ENCODE measurements around the gene ATF5.
"Not testable (repeated sequence)": the region's sequence is repeated elsewhere in the genome, so short reads cannot be mapped to it uniquely, and the experiment has no call there.

ATF5 gene

DNA sequence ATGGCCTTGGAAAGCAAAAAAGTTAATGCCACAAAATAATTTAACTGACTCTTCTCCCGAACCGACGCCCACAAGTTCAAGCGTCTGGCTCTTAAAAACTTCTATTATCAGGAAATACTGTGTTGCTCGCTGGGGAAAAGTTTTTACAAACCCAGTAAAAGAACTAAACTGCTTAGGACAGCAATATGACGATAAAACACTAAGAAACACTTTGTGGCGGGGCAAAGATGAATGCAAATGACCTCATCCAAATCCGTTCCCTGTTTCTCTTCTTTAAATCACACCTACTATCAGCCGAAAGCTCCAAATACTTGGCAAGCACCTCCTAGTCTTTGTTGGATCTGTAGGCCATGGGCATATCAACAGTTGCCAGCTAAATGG, 27.1 kb downstream of the ATF5 start:
- peaks cover 20% of the 10 kb centered on the region for H3K4me1 ChIP-seq (ENCODE audit: control insufficient read depth, insufficient read depth, low read length)
- H3K4me3 ChIP-seq (ENCODE audit: low read depth, low read length): no peak overlapping the region
- no peaks in the 10 kb centered on the region for H3K36me3 ChIP-seq (ENCODE audit: control insufficient read depth, insufficient read depth, low read length)
- no peaks in the 10 kb centered on the region for H3K9me3 ChIP-seq (ENCODE audit: control insufficient read depth, insufficient read depth, low read length)
- H3K27me3 ChIP-seq (ENCODE audit: control insufficient read depth, insufficient read depth, low read length): no peaks in the 10 kb centered on the region
- no peak overlapping the region for H3K9ac ChIP-seq (ENCODE audit: low read depth, low read length)

DNA sequence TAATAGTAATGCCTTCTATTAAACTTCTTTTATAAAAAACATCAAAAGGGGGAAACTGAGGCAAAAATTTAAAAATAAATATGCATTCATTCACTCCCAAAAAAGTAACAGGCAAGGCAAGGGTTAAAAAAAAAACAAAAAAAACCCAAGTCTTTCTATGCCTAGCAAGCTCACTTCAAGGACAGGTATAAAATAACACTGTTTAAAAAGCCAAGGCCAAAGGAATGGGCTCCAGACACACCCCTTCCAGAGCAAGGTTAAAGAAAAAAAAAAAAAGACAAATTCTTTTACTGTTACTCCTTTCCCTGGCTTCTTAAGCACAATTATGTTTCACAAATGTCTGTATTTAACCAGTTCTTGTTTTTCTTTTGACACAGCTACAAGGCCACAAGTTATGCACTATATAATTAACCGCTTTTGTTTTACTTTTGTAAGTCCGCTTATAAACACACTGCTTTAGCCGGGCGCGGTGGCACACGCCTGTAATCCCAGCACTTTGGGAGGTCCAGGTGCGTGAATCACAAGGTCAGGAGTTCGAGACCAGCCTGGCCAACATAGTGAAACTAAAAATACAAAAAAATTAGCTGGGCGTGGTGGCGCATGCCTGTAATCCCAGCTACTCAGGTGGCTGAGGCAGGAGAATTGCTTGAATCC, 28.4 kb downstream of the ATF5 start:
- no peaks in the 10 kb centered on the region for H3K27me3 ChIP-seq (ENCODE audit: control insufficient read depth, insufficient read depth, low read length)
- H3K9ac ChIP-seq (ENCODE audit: low read depth, low read length): no peak overlapping the region
- no peaks in the 10 kb centered on the region for H3K9me3 ChIP-seq (ENCODE audit: control insufficient read depth, insufficient read depth, low read length)
- no peaks in the 10 kb centered on the region for H3K36me3 ChIP-seq (ENCODE audit: control insufficient read depth, insufficient read depth, low read length)
- H3K4me3 ChIP-seq (ENCODE audit: low read depth, low read length): no peak overlapping the region
- H3K4me1 ChIP-seq (ENCODE audit: control insufficient read depth, insufficient read depth, low read length): peaks cover 20% of the 10 kb centered on the region

DNA sequence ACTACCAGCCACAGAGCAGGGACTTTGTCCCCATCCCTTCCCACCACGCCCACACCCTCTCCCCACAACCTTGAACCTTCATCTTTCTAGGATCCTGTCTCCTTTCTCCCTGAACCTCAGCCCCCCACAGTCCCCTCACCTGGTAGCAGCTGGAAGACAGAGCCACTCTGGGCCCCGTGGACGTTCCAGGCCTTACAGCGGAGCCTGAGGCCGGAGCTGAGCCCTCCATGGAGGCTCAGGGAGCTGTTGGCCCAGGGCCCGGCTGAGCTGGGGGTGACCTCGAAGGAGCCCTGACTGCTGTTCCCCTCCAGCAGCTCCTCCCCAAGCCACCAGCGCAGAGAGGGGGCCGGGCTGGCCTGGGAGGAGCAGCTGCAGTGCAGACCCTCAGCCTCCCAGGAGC, 29.1 kb downstream of the ATF5 start:
- not testable (repeated sequence) for H3K9ac ChIP-seq (ENCODE audit: low read depth, low read length); H3K27me3 ChIP-seq (ENCODE audit: control insufficient read depth, insufficient read depth, low read length); H3K36me3 ChIP-seq (ENCODE audit: control insufficient read depth, insufficient read depth, low read length); H3K9me3 ChIP-seq (ENCODE audit: control insufficient read depth, insufficient read depth, low read length); H3K4me3 ChIP-seq (ENCODE audit: low read depth, low read length)
- peaks cover 20% of the 10 kb centered on the region for H3K4me1 ChIP-seq (ENCODE audit: control insufficient read depth, insufficient read depth, low read length)

DNA sequence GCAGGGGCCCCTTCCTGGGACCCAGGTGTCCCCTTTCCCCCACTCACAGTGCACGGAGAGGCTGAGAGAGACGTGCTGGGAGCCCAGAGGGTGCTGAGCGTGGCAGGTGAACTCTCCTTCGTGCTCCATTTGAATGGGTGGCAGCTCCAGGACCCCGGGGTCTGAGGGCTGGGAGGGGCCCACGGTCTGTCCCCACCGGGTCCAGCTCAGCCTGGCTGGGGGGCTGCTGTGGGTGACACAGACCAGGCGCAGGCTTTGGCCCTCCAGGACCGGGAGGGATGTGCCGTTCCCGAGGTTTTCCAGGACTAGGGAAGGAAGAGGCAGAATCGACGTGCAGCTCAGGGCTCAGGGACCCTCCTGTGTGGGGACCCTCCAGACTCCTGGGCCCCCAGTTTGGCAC, 29.6 kb downstream of the ATF5 start:
- not testable (repeated sequence) for H3K36me3 ChIP-seq (ENCODE audit: control insufficient read depth, insufficient read depth, low read length); H3K9me3 ChIP-seq (ENCODE audit: control insufficient read depth, insufficient read depth, low read length); H3K4me3 ChIP-seq (ENCODE audit: low read depth, low read length); H3K9ac ChIP-seq (ENCODE audit: low read depth, low read length); H3K27me3 ChIP-seq (ENCODE audit: control insufficient read depth, insufficient read depth, low read length)
- H3K4me1 ChIP-seq (ENCODE audit: control insufficient read depth, insufficient read depth, low read length): peaks cover 17% of the 10 kb centered on the region

DNA sequence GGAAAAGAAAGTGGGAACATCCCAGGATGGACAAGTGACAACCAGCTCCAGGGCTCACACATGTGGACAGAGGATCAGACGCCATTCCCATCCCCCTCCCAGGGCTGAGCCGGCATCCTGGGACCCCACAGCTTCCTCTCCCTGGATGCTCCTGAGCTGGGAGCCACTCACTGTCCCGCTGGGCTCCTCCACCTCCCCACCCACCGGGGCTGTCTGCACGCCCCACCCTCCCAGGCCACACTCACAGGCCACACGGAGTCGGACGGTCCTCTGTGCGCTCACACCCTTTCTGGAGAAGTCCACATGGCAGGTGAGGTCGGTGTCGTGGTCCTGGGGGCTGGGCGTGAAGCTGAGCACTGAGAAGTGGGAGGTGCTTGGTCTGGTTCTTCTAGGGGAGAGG, 30.9 kb downstream of the ATF5 start:
- not testable (repeated sequence) for H3K27me3 ChIP-seq (ENCODE audit: control insufficient read depth, insufficient read depth, low read length); H3K36me3 ChIP-seq (ENCODE audit: control insufficient read depth, insufficient read depth, low read length); H3K9ac ChIP-seq (ENCODE audit: low read depth, low read length); H3K4me3 ChIP-seq (ENCODE audit: low read depth, low read length); H3K9me3 ChIP-seq (ENCODE audit: control insufficient read depth, insufficient read depth, low read length); H3K4me1 ChIP-seq (ENCODE audit: control insufficient read depth, insufficient read depth, low read length)

DNA sequence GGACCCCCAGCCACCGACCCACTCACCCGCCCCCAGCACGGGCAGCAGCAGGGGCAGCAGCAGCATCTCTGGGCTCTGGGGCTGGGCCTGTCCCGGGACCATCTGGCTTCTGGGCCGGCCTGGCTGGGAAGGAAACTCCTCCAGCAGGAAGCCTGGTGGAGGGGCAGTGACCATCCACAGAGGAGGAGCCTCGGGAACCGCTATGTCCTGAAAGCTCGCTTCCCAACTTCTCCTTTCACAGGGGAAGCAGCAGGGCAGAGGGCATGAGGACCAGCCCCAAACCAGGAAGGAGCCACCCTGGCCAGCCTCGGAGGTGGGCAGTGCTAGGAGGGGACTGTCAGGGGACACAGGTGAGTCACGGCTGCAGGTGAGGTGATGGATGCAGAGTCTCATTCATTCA, 32.0 kb downstream of the ATF5 start, which contains the start of gene SIGLEC11:
TSS of gene SIGLEC11 (minus strand) at position 193 of the 400 bp plus-strand sequence. CDS start at position 102, 91 bp downstream.
- not testable (repeated sequence) for H3K4me3 ChIP-seq (ENCODE audit: low read depth, low read length); H3K4me1 ChIP-seq (ENCODE audit: control insufficient read depth, insufficient read depth, low read length); H3K9me3 ChIP-seq (ENCODE audit: control insufficient read depth, insufficient read depth, low read length); H3K9ac ChIP-seq (ENCODE audit: low read depth, low read length); H3K36me3 ChIP-seq (ENCODE audit: control insufficient read depth, insufficient read depth, low read length); H3K27me3 ChIP-seq (ENCODE audit: control insufficient read depth, insufficient read depth, low read length)

DNA sequence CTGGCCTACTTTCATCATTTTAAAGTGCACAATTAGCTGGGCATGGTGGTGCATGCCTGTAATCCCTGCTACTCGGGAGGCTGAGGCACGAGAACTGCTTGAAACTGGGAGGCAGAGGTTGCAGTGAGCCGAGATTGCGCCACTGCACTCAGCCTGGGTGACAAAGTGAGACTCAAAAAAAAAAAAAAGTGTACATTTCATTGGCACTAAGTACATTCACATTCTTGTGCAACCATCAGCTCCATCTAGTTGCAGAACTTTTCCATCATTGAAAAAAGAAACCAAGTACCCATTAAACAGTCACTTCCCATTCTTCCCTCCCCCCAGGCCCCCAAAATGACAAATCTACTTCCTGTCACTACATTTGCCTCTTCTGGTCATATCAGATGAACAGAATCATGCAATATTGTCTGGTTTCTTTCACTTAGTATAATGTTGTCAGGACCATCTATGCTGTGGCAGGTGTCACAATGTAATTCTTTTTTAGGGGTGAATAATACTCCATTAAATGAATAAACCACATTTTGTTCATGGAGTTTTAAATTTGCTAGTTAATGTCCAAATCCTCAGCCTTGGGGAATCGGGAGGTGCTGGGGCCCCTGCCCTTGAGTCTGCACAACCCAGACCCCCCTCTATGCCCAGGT, 39.4 kb downstream of the ATF5 start:
- Histone ChIP-seq H3K9me3 (ENCODE audit: control insufficient read depth, insufficient read depth, low read length) (no peaks in the 10 kb centered on the region), H3K4me3 (ENCODE audit: low read depth, low read length) (no peak overlapping the region), H3K27me3 (ENCODE audit: control insufficient read depth, insufficient read depth, low read length) (no peaks in the 10 kb centered on the region), H3K36me3 (ENCODE audit: control insufficient read depth, insufficient read depth, low read length) (no peaks in the 10 kb centered on the region), H3K9ac (ENCODE audit: low read depth, low read length) (no peak overlapping the region), H3K4me1 (ENCODE audit: control insufficient read depth, insufficient read depth, low read length) (no peaks in the 10 kb centered on the region)

DNA sequence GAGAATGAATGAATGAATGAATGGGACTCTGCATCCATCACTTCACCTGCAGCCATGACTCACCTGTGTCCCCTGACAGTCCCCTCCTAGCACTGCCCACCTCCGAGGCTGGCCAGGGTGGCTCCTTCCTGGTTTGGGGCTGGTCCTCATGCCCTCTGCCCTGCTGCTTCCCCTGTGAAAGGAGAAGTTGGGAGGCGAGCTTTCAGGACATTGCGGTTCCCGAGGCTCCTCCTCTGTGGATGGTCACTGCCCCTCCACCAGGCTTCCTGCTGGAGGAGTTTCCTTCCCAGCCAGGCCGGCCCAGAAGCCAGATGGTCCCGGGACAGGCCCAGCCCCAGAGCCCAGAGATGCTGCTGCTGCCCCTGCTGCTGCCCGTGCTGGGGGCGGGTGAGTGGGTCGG, 40.4 kb downstream of the ATF5 start:
- H3K27me3 ChIP-seq (ENCODE audit: control insufficient read depth, insufficient read depth, low read length); H3K4me1 ChIP-seq (ENCODE audit: control insufficient read depth, insufficient read depth, low read length); H3K9ac ChIP-seq (ENCODE audit: low read depth, low read length); H3K36me3 ChIP-seq (ENCODE audit: control insufficient read depth, insufficient read depth, low read length); H3K4me3 ChIP-seq (ENCODE audit: low read depth, low read length); H3K9me3 ChIP-seq (ENCODE audit: control insufficient read depth, insufficient read depth, low read length): not testable (repeated sequence)

DNA sequence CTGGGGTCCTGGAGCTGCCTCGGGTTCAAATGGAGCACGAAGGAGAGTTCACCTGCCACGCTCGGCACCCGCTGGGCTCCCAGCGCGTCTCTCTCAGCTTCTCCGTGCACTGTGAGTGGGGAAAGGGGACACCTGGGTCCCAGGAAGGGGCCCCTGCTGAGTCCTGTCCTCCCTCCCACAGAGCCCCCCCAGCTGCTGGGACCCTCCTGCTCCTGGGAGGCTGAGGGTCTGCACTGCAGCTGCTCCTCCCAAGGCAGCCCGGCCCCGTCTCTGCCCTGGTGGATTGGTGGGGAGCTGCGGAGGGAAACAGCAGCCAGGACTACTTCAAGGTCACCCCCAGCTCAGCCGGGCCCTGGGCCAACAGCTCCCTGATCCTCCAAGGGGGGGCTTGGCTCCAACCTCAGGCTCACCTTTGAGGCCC, 43.0 kb downstream of the ATF5 start:
- H3K9me3 ChIP-seq (ENCODE audit: control insufficient read depth, insufficient read depth, low read length): no peaks in the 10 kb centered on the region
- no peak overlapping the region for H3K4me3 ChIP-seq (ENCODE audit: low read depth, low read length)
- H3K36me3 ChIP-seq (ENCODE audit: control insufficient read depth, insufficient read depth, low read length): no peaks in the 10 kb centered on the region
- H3K9ac ChIP-seq (ENCODE audit: low read depth, low read length): no peak overlapping the region
- no peaks in the 10 kb centered on the region for H3K27me3 ChIP-seq (ENCODE audit: control insufficient read depth, insufficient read depth, low read length)
- no peaks in the 10 kb centered on the region for H3K4me1 ChIP-seq (ENCODE audit: control insufficient read depth, insufficient read depth, low read length)

DNA sequence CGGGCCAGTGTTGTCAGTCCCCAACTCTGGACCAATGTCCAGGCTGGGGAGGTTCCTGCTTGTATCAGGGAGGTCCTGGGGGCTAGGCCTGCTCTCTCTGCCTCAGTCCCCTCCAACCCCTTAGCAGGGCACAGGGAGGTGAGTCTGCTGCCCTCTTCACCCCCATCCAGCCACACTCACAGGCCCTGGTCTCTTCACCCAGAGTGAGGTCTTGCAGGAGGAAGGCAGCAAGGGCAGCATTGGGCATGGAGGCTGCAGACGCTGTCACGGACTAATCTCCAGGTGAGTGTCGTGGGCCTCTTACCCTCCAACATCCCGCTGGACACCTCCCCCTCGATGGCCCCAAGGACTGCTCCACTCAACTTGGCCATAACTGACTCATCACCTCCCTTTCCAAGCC, 43.8 kb downstream of the ATF5 start:
- Histone ChIP-seq H3K9me3 (ENCODE audit: control insufficient read depth, insufficient read depth, low read length) (no peaks in the 10 kb centered on the region), H3K4me3 (ENCODE audit: low read depth, low read length) (no peak overlapping the region), H3K27me3 (ENCODE audit: control insufficient read depth, insufficient read depth, low read length) (no peaks in the 10 kb centered on the region), H3K36me3 (ENCODE audit: control insufficient read depth, insufficient read depth, low read length) (no peaks in the 10 kb centered on the region), H3K9ac (ENCODE audit: low read depth, low read length) (no peak overlapping the region), H3K4me1 (ENCODE audit: control insufficient read depth, insufficient read depth, low read length) (no peaks in the 10 kb centered on the region)

DNA sequence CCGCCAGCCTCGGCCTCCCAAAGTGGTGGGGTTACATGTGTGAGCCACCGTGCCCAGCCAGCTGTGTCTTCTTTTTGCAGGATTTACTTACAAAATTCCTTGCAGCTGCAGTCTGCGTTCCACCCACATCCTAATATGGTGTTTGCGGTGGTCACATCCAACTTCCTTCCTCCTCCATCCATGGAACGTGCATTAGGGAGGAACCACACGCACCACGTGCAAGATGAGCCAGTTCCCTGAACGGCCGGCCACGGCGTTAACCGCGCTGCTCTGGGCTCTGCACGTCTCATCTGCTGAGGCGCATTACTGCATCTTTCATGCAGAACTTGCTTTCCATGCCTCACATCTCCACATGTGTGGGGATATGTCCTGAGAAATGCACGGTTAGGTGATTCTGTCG, 45.0 kb downstream of the ATF5 start:
- H3K9me3 ChIP-seq (ENCODE audit: control insufficient read depth, insufficient read depth, low read length): no peaks in the 10 kb centered on the region
- H3K4me3 ChIP-seq (ENCODE audit: low read depth, low read length): no peak overlapping the region
- no peak overlapping the region for H3K9ac ChIP-seq (ENCODE audit: low read depth, low read length)
- H3K27me3 ChIP-seq (ENCODE audit: control insufficient read depth, insufficient read depth, low read length): no peaks in the 10 kb centered on the region
- H3K36me3 ChIP-seq (ENCODE audit: control insufficient read depth, insufficient read depth, low read length): no peaks in the 10 kb centered on the region
- no peaks in the 10 kb centered on the region for H3K4me1 ChIP-seq (ENCODE audit: control insufficient read depth, insufficient read depth, low read length)

DNA sequence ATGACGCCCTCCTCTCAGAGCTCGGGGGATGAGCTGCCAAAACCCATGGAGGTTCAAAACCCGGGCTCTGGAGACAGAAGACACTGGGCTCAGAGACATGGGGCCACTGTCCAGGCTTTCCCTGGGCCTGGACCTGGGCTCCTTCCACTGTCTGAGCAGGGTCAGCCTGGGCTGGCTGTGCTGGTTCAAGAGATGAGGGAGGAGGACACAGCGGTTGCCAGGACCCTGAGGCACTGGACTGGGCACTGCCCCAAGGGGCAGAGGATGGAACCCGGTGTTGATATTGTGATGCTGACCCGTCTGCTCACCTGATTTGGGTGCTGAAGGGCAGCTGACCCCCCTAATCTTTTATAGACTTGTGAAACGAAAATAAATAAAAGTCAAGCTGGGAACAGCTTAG, 46.0 kb downstream of the ATF5 start:
- Histone ChIP-seq H3K27me3 (ENCODE audit: control insufficient read depth, insufficient read depth, low read length) (no peaks in the 10 kb centered on the region), H3K4me3 (ENCODE audit: low read depth, low read length) (no peak overlapping the region), H3K9me3 (ENCODE audit: control insufficient read depth, insufficient read depth, low read length) (no peaks in the 10 kb centered on the region), H3K4me1 (ENCODE audit: control insufficient read depth, insufficient read depth, low read length) (no peaks in the 10 kb centered on the region), H3K36me3 (ENCODE audit: control insufficient read depth, insufficient read depth, low read length) (no peaks in the 10 kb centered on the region), H3K9ac (ENCODE audit: low read depth, low read length) (no peak overlapping the region)

Measured in iPS-15b (cell line).